ENCODE results near the gene INTS7.
"Not testable (repeated sequence)": the region's sequence is repeated elsewhere in the genome, so short reads cannot be mapped to it uniquely, and the experiment has no call there.

INTS7 gene

GRCh38 chr1:212034516-212035122 lies 738 bp downstream of the INTS7 start:
- TF ChIP-seq PATZ1 (CRISPR knock-in tag; IDR thresholded peaks at IDR 0.05; ENCODE audit: borderline replicate concordance) (no peak), TOX (CRISPR knock-in tag; IDR thresholded peaks at IDR 0.05; ENCODE audit: borderline replicate concordance) (no peak), ESRRG (CRISPR knock-in tag; IDR thresholded peaks at IDR 0.05) (no peak), ZFP30 (CRISPR knock-in tag; IDR thresholded peaks at IDR 0.05) (no peak), SNAI2 (CRISPR knock-in tag; IDR thresholded peaks at IDR 0.05) (no peak), TCF4 (CRISPR knock-in tag; IDR thresholded peaks at IDR 0.05; ENCODE audit: borderline replicate concordance) (no peak), ZNF8 (CRISPR knock-in tag; IDR thresholded peaks at IDR 0.05) (no peak), ZC3H10 (CRISPR knock-in tag; IDR thresholded peaks at IDR 0.05) (no peak), ZNF565 (CRISPR knock-in tag; conservative IDR thresholded peaks at IDR 0.05; ENCODE audit: low read depth) (no peak), TSHZ2 (CRISPR knock-in tag; IDR thresholded peaks at IDR 0.05) (no peak), PPARA (CRISPR knock-in tag; IDR thresholded peaks at IDR 0.05; ENCODE audit: borderline replicate concordance) (no peak)
- peak; percentile 41 for ATAC-seq

GRCh38 chr1:212030936-212031528 lies 4.3 kb downstream of the INTS7 start:
- TF ChIP-seq ZC3H10 (CRISPR knock-in tag; IDR thresholded peaks at IDR 0.05) (0 out of 2 replicates have a peak, but pooled peaks have one; percentile 23), CREB5 (CRISPR knock-in tag; IDR thresholded peaks at IDR 0.05; ENCODE audit: low read depth) (no peak)
- peak; percentile 29; the same call in 2 of the 3 replicates for ATAC-seq

- not testable (repeated sequence) for ATAC-seq
These were observed 7.6 kb downstream of the INTS7 start for GRCh38 chr1:212027727-212028126.

GRCh38 chr1:212024469-212025149 lies 10.7 kb downstream of the INTS7 start:
- ATAC-seq: no peak
- TF ChIP-seq TOX (CRISPR knock-in tag; IDR thresholded peaks at IDR 0.05; ENCODE audit: borderline replicate concordance) (no peak), ZNF565 (CRISPR knock-in tag; conservative IDR thresholded peaks at IDR 0.05; ENCODE audit: low read depth) (no peak), ZNF8 (CRISPR knock-in tag; IDR thresholded peaks at IDR 0.05) (peak; percentile 98), SNAI2 (CRISPR knock-in tag; IDR thresholded peaks at IDR 0.05) (no peak)

GRCh38 chr1:212022908-212023307 lies 12.4 kb downstream of the INTS7 start:
- ATAC-seq: not testable (repeated sequence)
- TF ChIP-seq ZNF8 (CRISPR knock-in tag; IDR thresholded peaks at IDR 0.05): 0 out of 2 replicates have a peak, but pooled peaks have one; percentile 48

GRCh38 chr1:212021563-212021962 lies 13.8 kb downstream of the INTS7 start:
- no peak for ATAC-seq
- TF ChIP-seq CSRNP3 (CRISPR knock-in tag; IDR thresholded peaks at IDR 0.05): no peak
- TF ChIP-seq ESRRG (CRISPR knock-in tag; IDR thresholded peaks at IDR 0.05): no peak
- no peak for TF ChIP-seq TSHZ2 (CRISPR knock-in tag; IDR thresholded peaks at IDR 0.05)
- no peak for TF ChIP-seq ARNTL (CRISPR knock-in tag; IDR thresholded peaks at IDR 0.05; ENCODE audit: borderline replicate concordance, low read depth)
- no peak for TF ChIP-seq OSR1 (CRISPR knock-in tag; IDR thresholded peaks at IDR 0.05)
- no peak for TF ChIP-seq TCF4 (CRISPR knock-in tag; IDR thresholded peaks at IDR 0.05; ENCODE audit: borderline replicate concordance)
- TF ChIP-seq POU6F1 (CRISPR knock-in tag; IDR thresholded peaks at IDR 0.05; ENCODE audit: borderline replicate concordance, low read depth): no peak
- no peak for TF ChIP-seq ISL1 (CRISPR knock-in tag; IDR thresholded peaks at IDR 0.05)
- TF ChIP-seq PPARA (CRISPR knock-in tag; IDR thresholded peaks at IDR 0.05; ENCODE audit: borderline replicate concordance): no peak
- no peak for TF ChIP-seq ZFP30 (CRISPR knock-in tag; IDR thresholded peaks at IDR 0.05)

All from SK-N-SH treated with all-trans-retinoic acid at 6 μM for 48 hours (cell line).